ENCODE results near the gene CR1L.
"Not testable (repeated sequence)": the region's sequence is repeated elsewhere in the genome, so short reads cannot be mapped to it uniquely, and the experiment has no call there.

Gene CR1L

DNA sequence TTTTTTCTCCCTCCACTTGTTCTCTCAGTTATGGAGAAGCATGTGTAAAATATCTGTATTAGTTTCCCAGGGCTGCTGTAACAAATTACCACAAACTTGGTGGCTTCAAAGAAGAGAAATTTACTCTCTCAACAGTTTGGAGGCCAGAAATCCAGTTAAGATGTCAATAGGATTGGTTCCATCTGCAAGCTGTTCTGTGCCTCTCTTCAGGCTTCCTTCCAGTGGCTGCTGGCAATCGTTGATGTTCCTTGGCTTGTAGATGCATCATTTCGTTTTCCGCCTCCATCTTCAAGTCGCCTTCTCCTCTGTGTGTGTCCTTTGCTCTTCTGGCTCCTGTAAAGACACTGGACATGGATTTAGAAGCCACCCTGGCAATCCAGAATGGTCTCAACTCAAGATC lies 45.6 kb downstream of the CR1L start:
- not testable (repeated sequence) for DNase-seq

- DNase-seq, result no peak
Observed at GRCh38 chr1:207691010-207691409, 46.1 kb downstream of the CR1L start.

- no peak for DNase-seq
Observed at GRCh38 chr1:207691841-207692240, 46.9 kb downstream of the CR1L start.

GRCh38 chr1:207692291-207692690 lies 47.4 kb downstream of the CR1L start:
- DNase-seq, result not testable (repeated sequence)

DNA sequence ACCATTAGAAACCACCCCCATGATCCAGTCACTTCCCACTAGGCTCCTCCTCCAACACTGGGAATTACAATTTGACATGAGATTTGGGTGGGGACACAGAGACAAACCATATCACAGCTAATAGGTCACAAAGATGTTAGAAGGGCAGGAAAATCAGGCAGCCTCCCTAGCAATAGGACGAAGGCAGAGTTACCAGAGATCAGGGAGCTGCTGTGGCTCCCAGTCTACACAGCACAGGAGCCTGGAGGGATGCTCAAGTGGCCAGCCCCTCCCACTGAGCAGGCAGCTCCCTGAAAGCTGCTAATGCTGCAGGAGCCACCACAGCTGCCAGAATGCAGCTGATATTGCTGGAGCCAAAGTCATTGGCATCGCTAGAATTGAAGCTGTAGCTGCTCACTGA lies 51.0 kb downstream of the CR1L start:
- DNase-seq, result no peak

DNA sequence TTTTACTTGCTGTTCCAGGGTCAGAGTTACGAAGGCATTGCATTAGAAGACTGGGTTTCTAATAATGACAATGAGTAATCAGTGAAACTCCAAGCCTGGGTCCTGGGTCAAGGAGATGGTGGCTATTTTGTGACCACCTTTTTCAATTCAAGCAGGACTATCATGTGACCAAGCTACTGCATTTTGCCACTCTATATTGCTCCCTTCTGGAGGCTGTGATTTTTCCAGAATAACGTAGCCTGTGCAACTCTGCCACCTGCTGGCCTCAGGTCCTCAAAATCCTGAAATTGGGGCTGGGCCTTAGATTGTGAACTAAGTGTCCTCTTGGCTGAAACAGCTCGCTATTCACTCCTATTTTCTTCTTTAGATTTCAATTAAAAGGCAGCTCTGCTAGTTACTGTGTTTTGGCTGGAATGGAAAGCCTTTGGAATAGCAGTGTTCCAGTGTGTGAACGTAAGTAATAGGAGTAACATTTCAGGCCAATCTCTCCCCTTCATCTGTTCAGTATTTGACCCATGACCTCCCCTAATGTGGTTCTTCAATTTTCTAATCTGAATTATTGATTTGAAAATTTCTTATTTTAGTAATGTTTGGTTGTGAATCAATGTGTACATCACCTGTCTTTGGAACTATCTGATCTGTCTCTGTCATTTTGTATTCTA lies 54.0 kb downstream of the CR1L start:
- peak; percentile 85 for DNase-seq

DNA sequence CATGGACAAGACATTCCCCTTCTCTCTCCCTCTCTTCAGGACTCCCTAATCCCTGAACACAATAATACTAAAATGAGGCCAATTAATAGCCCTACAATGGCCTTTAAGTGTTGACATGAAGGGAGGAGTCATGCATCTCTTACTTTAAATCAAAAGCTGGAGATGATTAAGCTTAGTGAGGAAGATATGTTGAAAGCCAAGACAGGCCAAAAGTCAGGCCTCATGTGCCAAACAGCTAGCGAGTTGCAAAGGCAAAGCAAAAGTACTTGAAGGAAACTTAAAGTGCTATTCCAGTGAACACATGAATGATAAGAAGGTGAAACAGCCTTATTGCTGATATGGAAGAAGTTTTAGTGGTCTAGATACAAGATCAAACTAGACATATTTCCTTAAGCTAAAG lies 57.4 kb downstream of the CR1L start:
- DNase-seq, result no peak

DNA sequence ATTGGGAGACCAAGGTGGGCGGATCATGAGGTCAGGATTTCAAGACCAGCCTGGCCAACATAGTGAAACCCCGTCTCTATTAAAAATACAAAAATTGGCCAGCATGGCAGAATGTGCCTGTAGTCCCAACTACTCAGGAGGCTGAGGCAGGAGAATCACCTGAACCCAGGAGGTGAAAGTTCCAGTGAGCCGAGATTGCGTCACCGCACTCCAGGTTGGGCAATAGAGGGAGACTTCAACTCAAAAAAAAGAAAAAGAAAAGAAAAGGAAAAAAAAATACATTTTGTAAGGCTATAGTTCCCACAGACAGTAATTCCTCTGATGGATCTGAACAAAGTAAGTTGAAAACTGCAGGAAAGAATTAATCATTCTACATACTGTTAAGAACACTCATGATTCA lies 58.8 kb downstream of the CR1L start:
- DNase-seq, result no peak

DNA sequence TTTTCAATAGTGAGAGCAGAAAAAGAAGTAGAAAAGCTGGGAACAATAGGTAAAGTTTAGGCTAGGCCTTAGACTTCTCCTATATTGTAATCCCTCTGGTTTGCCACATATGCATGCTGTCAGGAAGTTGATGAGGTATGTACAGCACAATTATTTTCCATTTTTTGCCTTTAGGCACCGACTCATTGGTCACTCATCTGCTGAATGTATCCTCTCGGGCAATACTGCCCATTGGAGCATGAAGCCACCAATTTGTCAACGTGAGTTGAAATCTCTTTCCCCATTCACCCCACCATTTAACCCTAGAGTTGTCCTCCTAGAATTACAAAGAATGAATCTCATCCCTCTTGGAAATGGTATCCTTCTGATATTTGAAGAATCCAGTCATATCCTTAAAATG lies 63.1 kb downstream of the CR1L start:
- peak; percentile 49 for DNase-seq

- peak; percentile 31 for DNase-seq
Observed at GRCh38 chr1:207711285-207711684, 66.4 kb downstream of the CR1L start.

DNA sequence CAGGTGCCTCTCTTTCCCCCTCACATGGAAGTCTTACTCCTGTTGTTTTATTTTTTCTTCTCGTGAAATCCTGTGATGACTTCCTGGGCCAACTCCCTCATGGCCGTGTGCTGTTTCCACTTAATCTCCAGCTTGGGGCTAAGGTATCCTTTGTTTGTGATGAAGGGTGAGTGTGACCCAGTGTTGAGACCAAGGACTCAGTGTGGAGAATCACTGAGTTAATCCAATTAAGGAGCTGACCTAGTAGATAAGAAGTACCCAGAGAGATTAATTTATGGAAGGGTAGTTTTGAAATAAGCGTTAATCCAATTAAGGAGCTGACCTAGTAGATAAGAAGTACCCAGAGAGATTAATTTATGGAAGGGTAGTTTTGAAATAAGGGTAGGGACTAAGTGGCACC lies 67.8 kb downstream of the CR1L start:
- DNase-seq, result not testable (repeated sequence)

GRCh38 chr1:207713529-207713928 lies 68.6 kb downstream of the CR1L start:
- no peak for DNase-seq

- DNase-seq, result no peak
Observed at GRCh38 chr1:207719234-207719633, 74.3 kb downstream of the CR1L start.

GRCh38 chr1:207728200-207728858 lies 83.4 kb downstream of the CR1L start:
- DNase-seq, result not testable (repeated sequence)

DNA sequence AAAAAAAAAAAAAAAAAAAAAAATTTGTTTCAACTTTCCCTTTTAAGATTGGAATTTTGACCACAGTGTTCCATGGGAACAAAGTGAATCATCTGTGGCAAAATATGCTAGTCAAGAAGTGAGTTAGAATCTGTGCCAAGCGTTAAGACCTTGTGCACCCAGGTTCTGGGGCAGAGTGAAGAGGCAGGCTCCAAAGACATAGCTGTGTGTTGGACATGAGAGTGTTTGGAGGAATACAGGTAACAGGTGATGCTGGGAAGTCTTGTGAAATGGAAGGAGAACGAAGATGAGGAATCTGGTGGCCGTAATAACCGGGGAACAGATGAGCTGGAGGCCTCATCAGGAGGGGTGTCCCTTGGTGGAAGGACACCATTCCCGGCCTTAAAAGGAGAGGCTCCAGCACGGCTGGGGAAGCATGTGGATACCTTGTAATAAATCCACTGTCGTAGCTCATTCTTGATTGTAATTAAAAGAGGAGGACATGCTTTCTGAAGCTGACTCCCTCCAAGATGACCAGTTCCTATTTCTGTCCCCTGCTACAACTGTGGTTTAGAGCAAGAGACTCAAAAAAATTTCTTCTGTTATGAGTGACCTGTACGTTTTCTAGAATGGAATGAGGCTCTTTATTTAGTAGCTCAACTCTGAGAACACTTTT lies 92.7 kb downstream of the CR1L start:
- not testable (repeated sequence) for DNase-seq

- DNase-seq, result not testable (repeated sequence)
Observed at GRCh38 chr1:207738158-207738659, 93.3 kb downstream of the CR1L start.

DNA sequence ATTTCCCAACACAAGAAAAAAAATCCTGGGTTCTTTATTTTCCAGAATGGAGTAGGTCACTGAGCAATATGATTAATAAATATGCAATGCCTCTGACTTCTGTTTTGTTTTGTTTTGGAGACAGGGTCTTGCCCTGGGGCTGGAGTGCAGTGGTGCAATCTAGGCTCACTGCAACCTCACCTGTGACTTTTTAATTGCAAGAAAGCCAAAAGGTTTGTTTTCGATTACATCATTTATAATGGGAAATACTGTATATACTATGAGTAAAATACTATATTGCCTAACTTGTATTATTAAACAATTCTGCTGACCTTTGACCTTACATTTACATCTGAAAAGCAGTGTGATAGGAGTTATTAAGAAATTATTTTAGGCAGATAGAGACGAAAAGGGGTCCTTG lies 95.3 kb downstream of the CR1L start:
- no peak for DNase-seq

GRCh38 chr1:207742850-207743555 lies 98.1 kb downstream of the CR1L start:
- DNase-seq, result no peak

DNA sequence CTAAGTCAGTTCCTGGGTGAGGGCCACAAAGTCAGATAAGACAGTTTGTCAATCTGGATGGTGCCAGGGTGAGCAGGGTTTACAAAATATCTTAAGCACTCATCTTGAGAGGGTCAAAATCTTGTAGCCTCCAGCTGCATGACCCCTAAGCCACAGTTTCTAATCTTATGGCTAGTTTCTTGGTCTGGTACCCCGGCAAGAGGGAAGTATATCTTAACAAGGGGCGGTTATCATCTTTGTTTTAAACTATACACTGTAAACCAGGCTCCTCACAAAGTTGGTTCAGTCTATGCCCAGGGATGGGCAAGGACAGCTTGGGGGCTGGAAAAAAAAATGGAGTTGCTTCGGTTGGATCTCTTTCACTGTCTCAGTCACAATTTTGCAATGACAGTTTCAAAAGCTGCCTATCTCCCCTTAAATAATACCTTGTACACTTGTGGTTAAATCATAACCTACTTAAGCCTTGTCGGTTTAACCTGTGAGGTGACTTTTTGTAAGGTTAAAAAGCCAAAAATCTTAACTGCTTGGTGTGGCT lies 99.1 kb downstream of the CR1L start:
- DNase-seq, result no peak

GRCh38 chr1:207745285-207745684 lies 100.4 kb downstream of the CR1L start:
- no peak for DNase-seq

- no peak for DNase-seq
Observed at GRCh38 chr1:207745839-207746767, 101.2 kb downstream of the CR1L start.
